Cerebellar cortex (tissue), 1 donor: ENCODE results near the gene ZNF695.
"Not testable (repeated sequence)": the region's sequence is repeated elsewhere in the genome, so short reads cannot be mapped to it uniquely, and the experiment has no call there.

Experiments used
- DNase-seq: peaks from one replicate; pipeline ENCODE4 v3.0.0-alpha.2; 2015; ENCODE audit warnings: low spot score

ZNF695 gene

GRCh38 chr1:247007511-247008405 lies at the start of gene ZNF695:
ZNF695 (minus strand) TSS chr1:247008057; CDS start chr1:247007908, 149 bp downstream.
- peak; percentile 96 for DNase-seq

- no peak for DNase-seq
Measured at GRCh38 chr1:247056071-247056470, 48.2 kb upstream of the ZNF695 start.

- DNase-seq: no peak
Measured at GRCh38 chr1:247054992-247055415, 47.1 kb upstream of the ZNF695 start.

- no peak for DNase-seq
Measured at GRCh38 chr1:247047702-247048101, 39.8 kb upstream of the ZNF695 start.

GRCh38 chr1:247047260-247047659 lies 39.4 kb upstream of the ZNF695 start:
- no peak for DNase-seq

GRCh38 chr1:247043406-247043805 lies 35.5 kb upstream of the ZNF695 start:
- peak; percentile 40 for DNase-seq

- DNase-seq: no peak
Measured at GRCh38 chr1:247037511-247038320, 29.9 kb upstream of the ZNF695 start.

GRCh38 chr1:247032306-247032705 lies 24.4 kb upstream of the ZNF695 start:
- not testable (repeated sequence) for DNase-seq

- DNase-seq: not testable (repeated sequence)
Measured at GRCh38 chr1:247024658-247025057, 16.8 kb upstream of the ZNF695 start.

GRCh38 chr1:247013391-247013790 lies 5.5 kb upstream of the ZNF695 start:
- DNase-seq: no peak

GRCh38 chr1:247008406-247008799 lies 546 bp upstream of the ZNF695 start:
- no peak for DNase-seq

GRCh38 chr1:247004081-247004480 lies 3.8 kb downstream of the ZNF695 start:
- DNase-seq: not testable (repeated sequence)

- no peak for DNase-seq
Measured at GRCh38 chr1:246989901-246990300, 18.0 kb downstream of the ZNF695 start.

- DNase-seq: no peak
Measured at GRCh38 chr1:246988316-246988715, 19.5 kb downstream of the ZNF695 start.

GRCh38 chr1:246987083-246987690 lies 20.7 kb downstream of the ZNF695 start:
- DNase-seq: no peak

GRCh38 chr1:246978785-246979184 lies 29.1 kb downstream of the ZNF695 start:
- no peak for DNase-seq

GRCh38 chr1:246978281-246978680 lies 29.6 kb downstream of the ZNF695 start:
- DNase-seq: no peak

GRCh38 chr1:246971969-246972368 lies 35.9 kb downstream of the ZNF695 start:
- no peak for DNase-seq

GRCh38 chr1:246971090-246971721 lies 36.7 kb downstream of the ZNF695 start:
- peak; percentile 53 for DNase-seq

- no peak for DNase-seq
Measured at GRCh38 chr1:246969621-246970020, 38.2 kb downstream of the ZNF695 start.

- no peak for DNase-seq
Measured at GRCh38 chr1:246966502-246966901, 41.4 kb downstream of the ZNF695 start.
